ENCODE results near the gene SETD1B.
"Not testable (repeated sequence)": the region's sequence is repeated elsewhere in the genome, so short reads cannot be mapped to it uniquely, and the experiment has no call there.

SETD1B gene

GRCh38 chr12:121825041-121825523 lies 21.3 kb downstream of the SETD1B start:
- no peak for DNase-seq (ENCODE audit: low read depth)

- no peak for DNase-seq (ENCODE audit: low read depth)
These were observed 22.7 kb downstream of the SETD1B start for GRCh38 chr12:121826318-121827150.

GRCh38 chr12:121827351-121828099 lies 23.7 kb downstream of the SETD1B start:
- no peak for DNase-seq (ENCODE audit: low read depth)

GRCh38 chr12:121828306-121828705 lies 24.5 kb downstream of the SETD1B start:
- no peak for DNase-seq (ENCODE audit: low read depth)

- no peak for DNase-seq (ENCODE audit: low read depth)
These were observed 25.0 kb downstream of the SETD1B start for GRCh38 chr12:121828826-121829225.

GRCh38 chr12:121829250-121829918 lies 25.6 kb downstream of the SETD1B start:
- DNase-seq (ENCODE audit: low read depth), result no peak

- DNase-seq (ENCODE audit: low read depth), result no peak
These were observed 26.3 kb downstream of the SETD1B start for GRCh38 chr12:121830134-121830533.

GRCh38 chr12:121830588-121831265 lies 26.9 kb downstream of the SETD1B start:
- DNase-seq (ENCODE audit: low read depth), result no peak

GRCh38 chr12:121831571-121832245 lies 27.9 kb downstream of the SETD1B start:
- no peak for DNase-seq (ENCODE audit: low read depth)

GRCh38 chr12:121837680-121838079 lies 33.9 kb downstream of the SETD1B start:
- no peak for DNase-seq (ENCODE audit: low read depth)

- no peak for DNase-seq (ENCODE audit: low read depth)
These were observed 34.3 kb downstream of the SETD1B start for GRCh38 chr12:121838126-121838525.

GRCh38 chr12:121839106-121839992 lies 35.5 kb downstream of the SETD1B start:
- DNase-seq (ENCODE audit: low read depth), result peak; percentile 99

- no peak for DNase-seq (ENCODE audit: low read depth)
These were observed 36.4 kb downstream of the SETD1B start for GRCh38 chr12:121839993-121840761.

- DNase-seq (ENCODE audit: low read depth), result no peak
These were observed 39.6 kb downstream of the SETD1B start for GRCh38 chr12:121843236-121843982.

- no peak for DNase-seq (ENCODE audit: low read depth)
These were observed 41.9 kb downstream of the SETD1B start for GRCh38 chr12:121845701-121846100.

- no peak for DNase-seq (ENCODE audit: low read depth)
These were observed 45.4 kb downstream of the SETD1B start for GRCh38 chr12:121849211-121849610.

- no peak for DNase-seq (ENCODE audit: low read depth)
These were observed 45.9 kb downstream of the SETD1B start for GRCh38 chr12:121849665-121850064.

- DNase-seq (ENCODE audit: low read depth), result not testable (repeated sequence)
These were observed 48.6 kb downstream of the SETD1B start for GRCh38 chr12:121852392-121852791.

Data from stimulated activated CD8-positive, alpha-beta memory T cell treated with anti-CD3 and anti-CD28 coated beads, Interleukin-4, amount 100 ng/mL, for 24 hours (primary cell).